ENCODE results near the gene TTC27. TPM values are rescaled to one million over a fixed set of nuclear protein-coding genes. Genes with fewer than 3 reads are reported as not detected.

The TTC27 gene
- total and polyA plus RNA-seq, 10 of the 15 experiments (the other 5 are each of a cell fraction or from before 2014, with no cell fraction given), result 20.4 to 34.9 (median 26.0) TPM

DNA sequence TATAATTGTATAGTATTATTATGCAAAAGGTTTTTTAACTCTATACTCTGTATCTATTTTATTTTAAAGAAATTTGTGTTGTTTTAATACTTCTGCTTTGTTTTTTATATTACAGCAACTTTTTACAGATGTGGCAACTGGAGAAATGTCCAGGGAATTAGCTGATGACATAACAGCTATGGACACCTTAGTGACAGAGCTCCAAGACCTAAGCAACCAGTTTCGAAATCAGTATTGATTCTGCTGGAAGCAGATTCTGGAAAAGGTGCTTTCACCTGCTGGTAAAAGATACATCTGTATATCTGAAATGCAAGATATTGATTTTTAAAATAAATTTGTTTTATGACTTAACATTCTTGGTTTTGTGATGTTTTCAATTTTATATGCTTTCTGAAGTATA, 192.9 kb downstream of the TTC27 start:
- DNase-seq (ENCODE audit: low read depth, low spot score) (no peak), ATAC-seq (no peak), FAIRE-seq (no peak)
- Histone ChIP-seq H3K4me3 (no peak overlapping the region), H4K20me1 (ENCODE audit: control insufficient read depth, insufficient read depth) (no peaks in the 10 kb centered on the region), H3K27me3 (replicated peaks in 1 of 2; ENCODE audit: control insufficient read depth in 2 of 2, insufficient read depth in 2 of 2, low read length in 1 of 2) (no peaks in the 10 kb centered on the region), H3K4me2 (ENCODE audit: control insufficient read depth, insufficient read depth) (no peak overlapping the region), H3K36me3 (ENCODE audit: control insufficient read depth in 2 of 2, insufficient read depth in 2 of 2, low read length in 1 of 2) (peaks cover 0 to 5% of the 10 kb centered on the region in 2 experiments; a peak in 2 of 4 replicates), H3K4me1 (ENCODE audit: control insufficient read depth, insufficient read depth, low read length) (no peaks in the 10 kb centered on the region), H2AFZ (ENCODE audit: control insufficient read depth, low read depth, low read length) (no peak overlapping the region), H3K9ac (ENCODE audit: control insufficient read depth, insufficient read depth, low read length) (no peak overlapping the region), H3K79me2 (ENCODE audit: control insufficient read depth, insufficient read depth, low read length) (no peaks in the 10 kb centered on the region), H3K9me3 (replicated peaks; ENCODE audit: control insufficient read depth, insufficient read depth, low read length) (no peaks in the 10 kb centered on the region), H3K27ac (ENCODE audit: control insufficient read depth, insufficient read depth) (no peak overlapping the region)
- RAD21 ChIA-PET (ENCODE audit: unreplicated experiment), result no interaction called here
- in situ Hi-C loops (cut with MboI) (no loop called here), intact Hi-C loops (cut with micrococcal nuclease; ENCODE audit: unreplicated experiment) (no loop called here)
- no TSS peak for BruUV-seq (replicated peaks)
- 100% methylated on average over 1 of the region's 1 CpG for WGBS (ENCODE audit: insufficient coverage, insufficient replicate concordance, low lambda C conversion rate, missing lambda C conversion rate)
- SMC1A ChIA-PET (ENCODE audit: uncharacterized antibody, unreplicated experiment), result no interaction called here
- CTCF ChIA-PET, result no interaction called here
- POLR2A ChIA-PET, result no interaction called here
- TF ChIP-seq, protein P1, sequence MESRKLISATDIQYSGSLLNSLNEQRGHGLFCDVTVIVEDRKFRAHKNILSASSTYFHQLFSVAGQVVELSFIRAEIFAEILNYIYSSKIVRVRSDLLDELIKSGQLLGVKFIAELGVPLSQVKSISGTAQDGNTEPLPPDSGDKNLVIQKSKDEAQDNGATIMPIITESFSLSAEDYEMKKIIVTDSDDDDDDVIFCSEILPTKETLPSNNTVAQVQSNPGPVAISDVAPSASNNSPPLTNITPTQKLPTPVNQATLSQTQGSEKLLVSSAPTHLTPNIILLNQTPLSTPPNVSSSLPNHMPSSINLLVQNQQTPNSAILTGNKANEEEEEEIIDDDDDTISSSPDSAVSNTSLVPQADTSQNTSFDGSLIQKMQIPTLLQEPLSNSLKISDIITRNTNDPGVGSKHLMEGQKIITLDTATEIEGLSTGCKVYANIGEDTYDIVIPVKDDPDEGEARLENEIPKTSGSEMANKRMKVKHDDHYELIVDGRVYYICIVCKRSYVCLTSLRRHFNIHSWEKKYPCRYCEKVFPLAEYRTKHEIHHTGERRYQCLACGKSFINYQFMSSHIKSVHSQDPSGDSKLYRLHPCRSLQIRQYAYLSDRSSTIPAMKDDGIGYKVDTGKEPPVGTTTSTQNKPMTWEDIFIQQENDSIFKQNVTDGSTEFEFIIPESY (IDR thresholded peaks at IDR 0.05), result no peak
- TF ChIP-seq TARDBP (IDR thresholded peaks at IDR 0.05; ENCODE audit: borderline replicate concordance), result no peak
- no peak for TF ChIP-seq HCFC1 (IDR thresholded peaks at IDR 0.05; ENCODE audit: low read length)
- no peak for TF ChIP-seq CHD1 (IDR thresholded peaks at IDR 0.05; ENCODE audit: low read depth, low read length)

DNA sequence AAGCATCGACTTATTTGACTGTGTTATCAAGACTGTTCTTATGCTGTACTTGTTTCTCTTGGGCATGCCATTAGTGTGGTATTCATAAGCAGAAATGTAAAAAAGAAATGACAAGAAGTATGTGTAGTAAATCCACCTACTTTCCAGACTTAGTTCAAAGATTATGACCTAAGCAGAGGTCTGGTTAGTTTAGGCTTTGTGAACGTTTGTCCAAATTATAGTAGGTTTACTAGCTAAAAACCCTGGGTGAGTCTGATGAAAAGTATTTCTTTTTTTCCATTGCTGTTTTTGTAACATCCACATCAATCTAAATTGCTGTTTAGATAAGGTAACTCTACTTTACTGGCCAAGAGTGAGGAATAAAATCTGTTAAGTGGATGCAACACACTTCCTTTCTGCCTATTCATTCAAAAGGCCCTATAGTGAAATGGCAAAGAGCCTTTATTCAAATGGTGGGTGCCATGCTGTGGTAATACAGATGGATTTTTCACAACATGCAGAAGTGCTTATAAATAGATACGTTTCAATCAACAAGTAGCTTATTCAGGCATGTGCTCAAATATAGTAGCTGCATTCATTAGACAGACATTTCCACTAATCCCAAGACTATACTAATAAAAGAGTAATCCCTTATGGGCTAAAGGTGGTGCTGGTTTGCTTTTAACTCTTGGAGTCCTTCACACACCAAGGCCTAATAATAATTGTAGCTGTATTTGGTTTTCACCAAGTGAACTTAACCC, 196.4 kb downstream of the TTC27 start:
- POLR2A ChIA-PET, result interaction anchor here (1.1 kb wide), 1 partner anchor 36 kb away, joined by 3 read pairs; no protein-coding TSS in a partner anchor
- SMC1A ChIA-PET (ENCODE audit: uncharacterized antibody, unreplicated experiment), result no interaction called here
- no peak overlapping the region for H2AFZ ChIP-seq (ENCODE audit: control insufficient read depth, low read depth, low read length)
- no peak overlapping the region for H3K27ac ChIP-seq (ENCODE audit: control insufficient read depth, insufficient read depth)
- FAIRE-seq (no peak), ATAC-seq (no peak), DNase-seq (ENCODE audit: low read depth, low spot score) (no peak)
- H3K36me3 ChIP-seq (ENCODE audit: control insufficient read depth in 2 of 2, insufficient read depth in 2 of 2, low read length in 1 of 2), result no peaks in the 10 kb centered on the region
- RAD21 ChIA-PET (ENCODE audit: unreplicated experiment), result interaction anchor here (1.1 kb wide), 1 partner anchor 13 kb away, joined by 3 read pairs; no protein-coding TSS in a partner anchor
- intact Hi-C loops (cut with micrococcal nuclease; ENCODE audit: unreplicated experiment), result no loop called here
- no peaks in the 10 kb centered on the region for H4K20me1 ChIP-seq (ENCODE audit: control insufficient read depth, insufficient read depth)
- H3K79me2 ChIP-seq (ENCODE audit: control insufficient read depth, insufficient read depth, low read length), result no peaks in the 10 kb centered on the region
- H3K9me3 ChIP-seq (replicated peaks; ENCODE audit: control insufficient read depth, insufficient read depth, low read length), result no peaks in the 10 kb centered on the region; the same call in 2 of the 3 replicates
- WGBS (ENCODE audit: insufficient coverage, insufficient replicate concordance, low lambda C conversion rate, missing lambda C conversion rate), result 92% methylated on average over 3 of the region's 3 CpGs
- H3K27me3 ChIP-seq (replicated peaks in 1 of 2; ENCODE audit: control insufficient read depth in 2 of 2, insufficient read depth in 2 of 2, low read length in 1 of 2), result no peaks in the 10 kb centered on the region
- H3K9ac ChIP-seq (ENCODE audit: control insufficient read depth, insufficient read depth, low read length), result no peak overlapping the region
- CTCF ChIA-PET, result interaction anchor here (1.0 to 1.5 kb wide), 4 partner anchors 11 to 191 kb away, joined by 4 to 6 read pairs (median 4); no protein-coding TSS in a partner anchor
- H3K4me2 ChIP-seq (ENCODE audit: control insufficient read depth, insufficient read depth), result no peak overlapping the region
- H3K4me3 ChIP-seq, result no peak overlapping the region
- H3K4me1 ChIP-seq (ENCODE audit: control insufficient read depth, insufficient read depth, low read length), result no peaks in the 10 kb centered on the region
- in situ Hi-C loops (cut with MboI), result no loop called here
- BruUV-seq (replicated peaks), result no TSS peak
- TF ChIP-seq KDM1A (IDR thresholded peaks at IDR 0.05; ENCODE audit: borderline replicate concordance) (no peak), GATAD2B (conservative IDR thresholded peaks at IDR 0.05; ENCODE audit: low read depth) (no peak), POLR2AphosphoS2 (IDR thresholded peaks at IDR 0.05; ENCODE audit: low read depth, low read length) (no peak), RFX5 (IDR thresholded peaks at IDR 0.05; ENCODE audit: low read depth, low read length) (no peak), SPI1 (IDR thresholded peaks at IDR 0.05; ENCODE audit: borderline replicate concordance, insufficient read depth, low read depth, low read length) (no peak)
- TF ChIP-seq, protein P2, sequence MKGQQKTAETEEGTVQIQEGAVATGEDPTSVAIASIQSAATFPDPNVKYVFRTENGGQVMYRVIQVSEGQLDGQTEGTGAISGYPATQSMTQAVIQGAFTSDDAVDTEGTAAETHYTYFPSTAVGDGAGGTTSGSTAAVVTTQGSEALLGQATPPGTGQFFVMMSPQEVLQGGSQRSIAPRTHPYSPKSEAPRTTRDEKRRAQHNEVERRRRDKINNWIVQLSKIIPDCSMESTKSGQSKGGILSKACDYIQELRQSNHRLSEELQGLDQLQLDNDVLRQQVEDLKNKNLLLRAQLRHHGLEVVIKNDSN (IDR thresholded peaks at IDR 0.05; ENCODE audit: borderline replicate concordance, extremely low read length, insufficient read depth, low read depth, low read length), result no peak
- TF ChIP-seq, protein P3, sequence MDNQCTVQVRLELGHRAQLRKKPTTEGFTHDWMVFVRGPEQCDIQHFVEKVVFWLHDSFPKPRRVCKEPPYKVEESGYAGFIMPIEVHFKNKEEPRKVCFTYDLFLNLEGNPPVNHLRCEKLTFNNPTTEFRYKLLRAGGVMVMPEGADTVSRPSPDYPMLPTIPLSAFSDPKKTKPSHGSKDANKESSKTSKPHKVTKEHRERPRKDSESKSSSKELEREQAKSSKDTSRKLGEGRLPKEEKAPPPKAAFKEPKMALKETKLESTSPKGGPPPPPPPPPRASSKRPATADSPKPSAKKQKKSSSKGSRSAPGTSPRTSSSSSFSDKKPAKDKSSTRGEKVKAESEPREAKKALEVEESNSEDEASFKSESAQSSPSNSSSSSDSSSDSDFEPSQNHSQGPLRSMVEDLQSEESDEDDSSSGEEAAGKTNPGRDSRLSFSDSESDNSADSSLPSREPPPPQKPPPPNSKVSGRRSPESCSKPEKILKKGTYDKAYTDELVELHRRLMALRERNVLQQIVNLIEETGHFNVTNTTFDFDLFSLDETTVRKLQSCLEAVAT (IDR thresholded peaks at IDR 0.05), result no peak
